ENCODE measurements around the gene DNTT.

The DNTT gene

DNA sequence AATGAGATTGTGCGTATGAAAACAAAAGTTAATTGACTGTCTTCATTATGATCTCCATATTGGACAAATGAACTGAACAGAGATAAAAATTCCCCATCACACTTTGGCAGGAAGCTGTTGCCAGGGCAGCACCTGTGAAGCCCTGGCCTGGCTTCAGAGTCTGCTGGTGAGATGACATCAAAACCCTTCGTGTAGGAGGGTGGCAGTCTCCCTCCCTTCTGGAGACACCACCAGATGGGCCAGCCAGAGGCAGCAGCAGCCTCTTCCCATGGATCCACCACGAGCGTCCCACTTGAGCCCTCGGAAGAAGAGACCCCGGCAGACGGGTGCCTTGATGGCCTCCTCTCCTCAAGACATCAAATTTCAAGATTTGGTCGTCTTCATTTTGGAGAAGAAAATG, at the start of gene DNTT:
Gene DNTT, plus strand, starts transcription at position 205 of the 400 bp plus-strand sequence. Its CDS starts 64 bp downstream, at position 269.
- no peak for DNase-seq

DNA sequence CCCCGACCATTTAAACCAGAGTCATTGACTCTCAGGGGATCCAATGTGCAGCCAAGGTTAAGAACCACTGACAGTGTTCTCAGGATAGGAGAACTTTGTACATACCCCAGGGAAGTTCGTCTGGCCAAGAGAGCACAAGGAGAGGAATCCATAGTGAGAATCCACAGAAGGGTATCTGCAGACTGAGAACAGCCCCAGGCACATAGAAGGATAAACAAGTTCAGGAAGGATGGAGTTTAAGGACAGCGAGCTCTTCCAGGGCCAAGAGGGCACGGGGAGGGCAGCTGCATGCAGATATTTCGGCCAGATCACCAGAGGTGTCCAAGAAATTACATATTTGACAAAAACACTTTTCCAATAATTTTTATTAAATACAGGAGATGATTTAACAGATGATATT, 49.3 kb upstream of the DNTT start:
- DNase-seq: no peak

DNA sequence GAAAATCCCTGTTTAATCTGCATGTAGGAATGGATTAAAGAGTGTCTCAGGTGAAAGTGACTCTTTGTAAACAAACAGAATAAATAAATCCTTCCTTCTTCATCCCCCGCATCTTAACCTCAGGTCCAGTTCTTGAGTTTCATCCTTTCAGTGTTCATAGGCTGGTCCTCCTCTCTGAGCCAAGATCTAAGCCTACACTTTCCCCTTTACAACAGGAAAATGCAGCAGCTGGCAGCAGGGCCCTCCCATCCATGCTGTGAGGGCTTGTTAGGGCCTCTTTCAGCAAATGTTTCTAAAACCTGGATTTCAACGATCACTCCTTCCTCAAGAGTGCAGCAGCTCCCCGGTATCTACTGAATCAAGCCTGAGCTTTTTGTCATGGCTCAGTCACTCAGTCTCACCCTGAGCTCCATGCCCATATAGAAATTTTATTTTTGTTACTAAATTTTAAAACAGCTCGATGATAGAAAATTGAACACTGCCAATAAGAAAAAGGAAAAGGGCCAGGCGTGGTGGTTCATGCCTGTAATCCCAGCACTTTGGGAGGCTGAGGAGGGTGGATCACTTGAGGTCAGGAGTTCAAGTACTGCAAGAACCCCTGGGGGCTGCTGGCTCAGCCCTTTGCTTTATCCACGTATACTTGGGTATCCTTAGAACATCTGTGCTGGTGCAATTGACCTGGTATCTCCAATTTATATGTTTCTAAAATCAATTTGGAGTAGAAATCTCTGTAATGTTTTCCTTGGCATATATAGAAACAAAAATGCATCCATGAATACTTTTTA, 48.5 kb upstream of the DNTT start:
- DNase-seq: no peak

DNA sequence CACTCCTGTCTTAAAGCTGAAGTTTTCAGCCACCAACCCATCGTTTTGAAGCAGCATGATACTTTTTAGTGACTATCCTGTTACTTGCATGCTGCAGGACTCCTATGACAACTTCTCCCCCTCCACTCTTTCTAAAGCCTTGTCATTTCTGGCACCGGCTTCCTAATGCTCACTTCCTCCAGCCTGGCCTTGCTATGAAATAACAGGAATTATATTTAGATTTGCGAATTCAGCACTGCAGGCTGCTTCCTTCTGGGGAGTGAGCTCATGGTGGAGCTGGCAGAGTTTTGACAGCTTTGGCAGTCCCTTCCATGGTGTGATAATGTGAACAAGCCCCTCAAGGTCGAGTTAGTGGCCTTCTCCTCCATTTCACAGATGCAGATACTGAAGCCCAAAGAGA, 46.3 kb upstream of the DNTT start:
- DNase-seq: no peak

DNA sequence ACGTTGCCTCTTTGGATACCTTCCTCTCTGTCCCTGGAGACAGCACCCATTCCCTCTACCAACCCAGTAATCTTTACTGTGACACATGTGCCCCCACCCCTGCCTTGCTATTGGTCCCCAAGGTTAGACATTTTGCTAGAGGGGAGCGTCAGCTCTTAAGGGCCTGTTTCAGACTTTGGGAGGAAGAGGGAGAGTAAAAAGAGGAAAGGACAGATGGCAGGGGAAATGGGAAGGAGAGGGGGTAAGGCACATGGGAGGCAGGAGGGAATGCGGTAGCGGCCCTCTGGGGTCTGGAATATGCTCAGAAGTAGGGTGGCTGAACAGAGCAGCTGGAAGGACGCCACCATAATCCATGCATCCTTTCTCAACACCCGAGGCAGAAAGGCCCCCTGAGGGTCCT, 45.1 kb upstream of the DNTT start:
- no peak for DNase-seq

DNA sequence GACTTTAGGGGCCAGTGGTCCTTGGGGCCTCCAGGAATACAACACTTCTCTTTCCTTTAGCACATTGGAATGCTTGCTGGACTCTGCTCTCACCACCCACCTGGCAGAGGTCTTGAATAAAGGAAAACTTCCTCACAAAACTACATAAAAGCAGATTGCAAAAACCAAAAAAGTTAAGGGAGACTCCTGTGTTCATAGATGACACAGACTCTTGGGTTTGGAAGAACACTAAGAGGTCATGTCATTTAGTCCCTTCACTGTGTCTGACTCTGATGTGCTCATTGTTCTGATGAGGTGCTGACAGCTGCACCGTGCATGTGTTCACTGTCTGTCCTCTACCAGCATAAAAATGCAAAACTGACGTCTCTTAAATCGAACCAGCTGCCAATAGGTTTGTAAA, 44.2 kb upstream of the DNTT start:
- DNase-seq: no peak

DNA sequence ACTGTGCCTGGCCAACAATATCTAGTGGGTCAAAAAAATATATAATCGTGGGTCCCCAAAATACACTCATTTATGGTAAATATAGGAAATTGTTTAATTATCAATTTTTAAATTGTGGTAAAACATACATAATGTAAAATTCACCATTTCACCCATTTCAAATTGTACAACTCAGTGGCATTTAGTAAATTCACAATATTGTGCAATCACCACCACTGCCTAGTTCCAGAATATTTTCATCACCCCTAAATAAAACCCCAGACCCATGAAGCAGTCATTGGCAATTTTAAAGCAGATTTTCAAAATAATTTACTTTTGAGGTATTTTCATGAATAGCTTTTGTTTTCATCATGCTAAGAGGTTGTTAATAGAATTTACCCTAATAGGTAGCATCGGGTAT, 43.1 kb upstream of the DNTT start:
- no peak for DNase-seq

DNA sequence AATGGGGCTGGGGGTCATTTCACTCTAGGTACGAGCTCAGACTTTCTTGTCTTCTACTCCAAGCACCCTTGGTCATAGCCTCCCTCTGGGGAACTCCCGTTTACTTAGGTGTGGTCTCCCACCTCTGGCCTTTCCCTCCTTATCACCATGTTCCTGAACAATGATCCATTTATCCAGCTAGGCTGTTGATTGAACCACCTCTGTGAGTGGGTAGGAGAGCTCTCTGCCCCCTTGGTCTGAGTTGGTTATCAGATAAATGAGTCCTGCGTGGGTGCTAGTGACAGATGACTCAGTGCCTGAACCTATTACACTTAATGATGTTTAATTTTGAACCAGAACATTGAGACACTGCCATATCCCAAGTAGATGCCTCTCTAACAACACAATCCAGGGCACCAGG, 42.3 kb upstream of the DNTT start:
- no peak for DNase-seq

DNA sequence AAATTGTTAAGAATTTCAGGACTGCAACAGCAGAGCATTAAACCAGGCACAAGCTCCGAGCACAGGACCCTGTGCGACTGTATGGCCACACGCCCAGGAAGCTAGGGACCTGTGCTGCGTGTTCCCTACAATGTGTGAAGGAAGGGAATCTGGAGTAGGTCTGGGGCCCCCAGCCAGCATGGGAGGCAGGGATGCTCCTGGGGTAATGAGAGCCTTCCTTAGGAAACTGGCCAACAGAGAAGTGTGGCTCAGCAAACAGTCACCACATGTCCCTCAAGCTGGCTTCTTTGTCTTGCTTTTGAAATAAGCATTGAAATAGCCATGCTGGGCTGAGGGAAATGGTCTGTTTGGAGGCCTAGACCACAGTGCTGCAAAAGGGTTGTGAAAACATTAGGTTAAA, 41.1 kb upstream of the DNTT start:
- DNase-seq: no peak

DNA sequence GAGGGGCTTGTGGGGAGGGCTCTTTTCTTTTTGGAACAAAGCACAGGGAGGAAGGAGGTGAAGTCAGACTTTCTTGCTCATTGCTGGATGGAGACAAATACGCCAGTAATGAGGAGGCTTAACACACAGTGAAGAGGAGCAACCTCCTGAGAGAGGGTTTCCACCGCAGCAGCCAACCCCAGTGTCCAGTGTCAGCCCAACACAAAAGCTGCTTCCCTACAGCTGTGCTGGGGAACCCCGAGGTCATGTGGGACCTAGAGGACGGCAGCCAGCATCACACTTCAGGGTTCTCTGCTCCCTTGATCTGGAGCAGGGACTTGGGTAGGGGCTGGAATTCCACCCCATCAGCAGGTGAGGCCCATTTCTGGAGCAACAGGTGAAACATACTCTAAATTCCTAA, 40.6 kb upstream of the DNTT start:
- DNase-seq: no peak

DNA sequence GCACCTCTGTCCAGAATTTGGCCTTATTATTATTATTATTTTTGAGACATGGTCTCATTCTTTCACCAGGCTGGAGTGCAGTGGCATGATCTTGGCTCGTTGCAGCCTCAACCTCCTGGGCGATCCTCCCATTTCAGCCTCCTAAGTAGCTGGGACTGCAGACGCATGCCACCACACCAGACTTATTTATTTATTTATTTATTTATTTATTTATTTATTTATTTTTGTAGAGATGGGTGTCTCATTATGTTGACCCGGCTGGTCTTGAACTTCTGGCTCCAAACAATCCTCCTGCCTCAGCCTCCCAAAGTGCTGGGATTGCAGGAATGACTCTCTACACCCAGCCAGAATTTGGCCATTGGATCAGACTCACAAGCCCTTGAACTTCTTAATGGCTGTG, 39.3 kb upstream of the DNTT start:
- DNase-seq: no peak

DNA sequence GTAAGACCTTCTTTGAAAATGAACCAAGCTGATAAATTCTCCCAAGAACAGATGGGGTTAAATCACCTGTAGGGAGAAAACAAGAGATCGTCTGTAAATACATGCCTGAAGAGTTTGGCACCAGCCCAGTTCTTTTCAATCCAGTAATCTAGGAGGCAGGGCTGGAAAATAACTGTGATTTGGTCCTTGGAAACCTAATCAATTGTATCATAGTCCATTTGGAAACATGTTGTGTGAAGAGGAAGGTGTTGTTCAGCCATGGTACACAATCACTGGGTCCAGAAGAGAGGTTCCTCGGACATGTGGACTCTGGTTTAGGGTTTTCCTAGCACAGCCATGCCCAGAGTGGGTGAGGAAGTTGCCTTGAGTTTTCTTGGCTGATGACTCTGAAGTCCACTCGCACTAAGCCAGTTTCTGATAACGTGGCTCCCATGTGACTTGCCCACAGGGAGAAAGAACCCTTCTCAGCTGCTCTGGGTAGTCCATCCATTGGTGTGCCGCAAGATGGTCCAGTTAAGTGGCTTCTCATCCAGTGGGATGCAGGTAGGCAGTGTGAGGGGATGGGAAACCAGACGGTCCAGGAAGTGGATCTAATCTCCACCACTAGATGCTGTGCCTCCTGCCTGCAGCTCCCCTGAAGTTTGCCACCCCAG, 38.0 kb upstream of the DNTT start:
- no peak for DNase-seq

DNA sequence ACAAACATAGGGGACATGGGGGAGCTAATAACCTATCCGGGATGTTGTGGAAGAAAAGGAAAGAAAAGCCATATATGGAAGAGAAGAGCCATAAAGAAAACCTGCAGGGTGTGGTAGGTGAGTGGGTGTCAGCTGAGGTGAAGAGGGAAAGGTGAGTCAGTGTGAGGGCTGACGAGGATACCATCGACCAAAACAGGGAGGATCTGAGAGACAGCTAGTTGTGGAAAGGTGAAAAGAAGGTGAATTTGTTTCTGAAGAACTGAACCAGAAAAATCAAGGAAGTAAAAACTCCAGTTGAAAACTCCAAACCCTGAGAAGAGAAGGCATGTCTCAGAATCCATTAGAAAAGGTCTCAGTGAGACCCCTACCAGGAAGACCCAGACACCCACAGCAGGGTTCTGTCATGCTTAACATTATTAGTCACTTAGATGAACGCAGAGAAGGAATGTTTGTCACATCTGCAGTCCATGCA, 37.0 kb upstream of the DNTT start:
- no peak for DNase-seq

DNA sequence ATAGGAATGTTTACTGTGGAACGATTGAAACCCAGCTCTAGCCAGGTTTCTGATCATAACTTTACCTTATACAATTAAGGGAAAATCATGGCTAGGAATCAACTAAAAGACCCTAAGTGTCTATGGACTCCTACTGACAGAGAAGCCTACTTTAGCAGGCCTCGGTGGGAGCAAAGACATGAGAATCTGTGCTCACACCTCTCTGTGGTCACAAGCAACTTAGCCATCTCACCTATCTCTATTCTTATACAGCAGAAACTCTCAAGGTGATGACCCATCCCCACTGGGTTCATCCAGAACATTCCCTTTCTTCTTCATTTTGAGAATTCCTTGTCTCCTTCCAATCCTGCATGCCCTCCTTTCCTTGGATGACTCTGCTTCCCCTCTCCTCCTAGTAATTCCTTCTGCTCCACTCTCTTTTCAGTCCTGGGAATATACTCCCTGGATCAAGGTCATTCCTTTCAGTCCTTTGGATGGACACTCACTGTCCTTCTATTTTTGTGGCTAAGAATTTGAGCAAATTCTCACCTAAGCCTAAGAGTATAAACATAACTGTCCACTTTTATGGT, 35.8 kb upstream of the DNTT start:
- DNase-seq: no peak

DNA sequence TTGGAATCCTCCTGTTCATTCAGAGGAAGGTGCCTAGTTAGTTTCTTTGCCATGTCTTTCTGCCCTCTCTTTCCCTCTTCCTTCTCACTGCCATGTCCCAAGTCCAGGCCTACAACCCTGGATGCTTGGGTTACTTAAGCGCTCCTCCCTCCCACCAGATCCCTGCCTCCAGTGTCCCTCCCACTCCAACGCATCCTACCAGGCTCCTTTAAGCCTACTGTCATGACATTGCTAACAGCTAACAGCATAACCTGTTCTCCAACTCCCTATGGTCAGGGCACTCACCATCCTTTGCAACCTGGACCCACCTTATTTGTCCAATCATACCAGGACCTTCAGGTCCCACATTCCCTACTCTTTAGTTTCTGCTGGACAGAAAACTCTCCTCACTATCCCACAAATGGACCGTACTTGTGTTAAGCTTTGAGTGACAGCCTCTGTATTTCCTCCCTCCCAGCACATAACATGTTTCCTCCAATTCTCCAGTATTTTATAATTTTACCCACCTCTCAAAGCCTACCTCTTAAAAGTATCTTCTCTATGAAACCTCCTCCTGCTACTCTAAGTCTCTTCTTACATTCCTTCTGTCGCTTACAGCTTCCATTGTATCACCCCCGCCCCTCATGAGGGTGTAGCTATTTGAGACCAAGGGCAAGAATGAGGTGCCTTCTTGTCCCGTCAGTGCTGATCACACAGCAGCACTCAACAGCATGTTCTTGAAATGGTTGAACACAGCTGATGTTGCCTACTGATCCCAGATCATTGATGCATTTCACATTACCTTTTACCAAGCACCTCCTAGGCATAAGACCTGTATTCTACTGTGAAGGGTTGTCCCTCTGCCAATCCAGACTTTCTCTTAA, 34.6 kb upstream of the DNTT start:
- DNase-seq: no peak

DNA sequence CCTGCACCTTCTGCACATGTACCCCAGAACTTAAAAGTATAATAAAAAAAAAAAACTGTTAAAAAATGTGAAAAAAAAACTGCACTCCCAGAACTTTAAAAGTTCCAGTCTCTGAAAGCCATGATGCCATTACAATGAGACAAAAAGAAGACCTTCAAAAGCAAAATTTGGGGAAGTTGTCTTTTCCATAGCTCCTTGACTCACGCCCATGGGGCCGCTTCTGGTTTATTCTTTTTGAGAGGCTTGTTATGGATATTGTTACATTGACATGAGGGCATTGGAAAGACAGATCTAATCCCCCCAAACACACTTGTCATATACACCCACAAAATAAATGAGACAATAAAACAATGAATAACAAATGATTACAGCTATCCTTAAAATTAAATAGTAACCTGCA, 33.7 kb upstream of the DNTT start:
- DNase-seq: no peak

DNA sequence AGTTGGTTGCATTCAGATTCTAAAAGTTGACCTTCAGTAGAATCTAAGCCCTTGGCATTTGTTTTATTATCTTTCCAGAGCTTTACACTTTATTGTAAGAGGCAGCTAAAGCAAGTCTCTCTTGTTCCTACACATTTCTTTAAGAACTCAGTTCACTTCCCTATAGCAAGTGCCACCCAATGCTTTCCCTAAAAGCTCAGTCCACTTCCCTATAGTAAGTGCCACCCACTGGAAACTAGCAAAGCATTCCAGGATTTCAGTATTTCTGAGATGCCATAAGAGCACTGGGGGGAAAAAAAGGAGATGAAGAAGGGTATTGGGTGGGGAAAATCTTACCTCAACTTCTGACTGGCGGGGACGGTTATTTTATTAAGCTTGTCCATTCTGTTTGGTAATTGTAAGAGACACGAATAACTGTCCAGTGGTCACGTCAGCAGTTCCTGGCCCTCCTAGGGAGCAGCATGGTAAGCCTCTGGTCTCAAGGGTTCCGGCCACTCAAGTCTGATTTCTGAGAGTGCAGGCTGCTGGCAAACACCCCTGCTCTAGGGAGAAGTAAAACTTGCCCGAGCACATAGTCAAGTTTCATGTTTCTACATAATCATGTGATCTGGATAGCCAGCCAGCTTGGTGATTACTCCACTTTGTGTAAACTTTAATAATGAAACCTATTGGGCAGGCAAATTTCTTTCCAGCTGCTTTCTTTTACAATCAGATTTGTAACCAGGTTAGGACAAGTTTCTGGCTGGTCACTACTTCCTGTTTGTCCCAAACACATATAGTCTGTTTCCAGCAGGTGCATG, 33.0 kb upstream of the DNTT start, which contains the start of gene BLNK:
Gene BLNK, minus strand, starts transcription at position 554 of the 800 bp plus-strand sequence. Its CDS starts 171 bp downstream, at position 383.
- no peak for DNase-seq

DNA sequence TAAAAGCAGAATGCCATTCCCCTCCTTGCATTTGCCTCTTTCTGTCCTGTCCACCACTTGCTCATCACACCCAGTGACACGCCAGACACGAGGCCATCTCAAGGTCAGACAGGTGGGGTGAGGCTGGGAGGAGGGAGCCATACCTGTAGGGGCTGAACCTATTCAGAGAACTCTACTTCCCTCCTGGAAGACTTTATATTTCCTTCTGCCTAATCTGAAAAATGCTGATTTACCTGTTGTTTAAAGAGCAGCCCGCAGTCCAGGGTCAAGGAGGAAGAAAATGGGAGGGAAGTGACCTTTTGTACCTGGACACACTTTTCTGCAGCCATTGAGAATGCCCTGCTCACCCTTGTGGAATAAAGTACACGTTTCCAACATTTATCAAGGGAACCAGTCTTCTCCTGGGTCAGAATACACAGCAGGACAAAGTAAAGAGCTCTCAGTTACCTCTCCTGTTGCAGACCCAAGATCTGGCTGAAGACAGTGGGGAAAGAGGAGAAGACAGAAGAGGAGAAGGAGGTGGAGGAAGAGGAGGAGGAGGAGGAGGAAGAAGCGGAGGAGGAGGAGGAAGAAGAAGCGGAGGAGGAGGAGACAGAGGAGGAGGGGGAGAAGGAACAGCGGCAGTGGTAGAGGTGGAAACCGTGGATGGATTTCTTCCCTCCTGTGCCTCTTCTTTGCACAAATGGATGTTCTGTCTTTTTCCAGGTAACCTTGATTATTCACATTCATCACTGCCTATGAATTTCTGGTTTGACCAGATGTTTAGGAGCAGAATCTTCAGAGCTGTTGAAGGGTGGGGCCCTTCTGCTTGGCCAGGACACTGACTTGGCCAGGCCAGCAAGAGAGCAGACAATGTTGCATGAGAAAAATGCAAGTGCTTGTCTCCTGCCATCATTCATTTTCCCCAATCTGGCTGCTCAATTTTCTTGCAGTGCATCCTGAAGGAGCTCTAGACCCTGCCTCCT, 31.6 kb upstream of the DNTT start:
- no peak for DNase-seq

DNA sequence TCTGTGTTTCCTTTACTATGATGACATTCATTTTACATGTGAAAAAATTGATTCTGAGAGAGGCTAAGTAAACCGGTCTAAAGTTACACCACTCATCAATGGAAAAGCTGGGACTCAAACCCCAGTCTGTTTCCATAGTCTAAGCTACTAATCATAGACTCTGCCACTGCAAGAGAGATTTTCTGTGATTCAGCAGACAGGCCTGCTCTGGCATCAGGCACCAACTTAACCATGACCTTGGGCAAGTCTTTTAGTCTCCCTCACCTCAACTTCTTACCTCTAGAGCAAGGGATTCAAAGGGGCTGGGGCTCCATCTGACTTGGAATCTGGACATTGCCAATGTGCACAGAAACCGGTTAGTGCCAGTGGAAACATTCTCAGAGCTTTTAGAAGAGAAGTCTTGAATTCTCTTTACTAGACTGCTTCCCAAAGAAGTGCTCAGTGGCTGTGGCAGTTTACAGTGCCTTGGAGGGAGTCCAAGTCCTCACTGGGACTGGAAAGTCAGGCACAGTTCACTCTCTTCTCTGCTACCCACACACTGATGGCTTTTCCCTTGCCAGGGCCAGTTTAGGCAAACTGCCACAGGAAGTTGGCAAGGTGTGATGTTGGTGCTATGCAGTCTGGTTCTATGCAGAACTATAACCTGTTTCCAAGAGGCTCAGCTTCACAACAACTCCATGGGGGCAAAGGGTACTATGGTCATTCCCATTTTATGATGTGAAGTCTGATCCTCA, 28.4 kb upstream of the DNTT start:
- no peak for DNase-seq

DNA sequence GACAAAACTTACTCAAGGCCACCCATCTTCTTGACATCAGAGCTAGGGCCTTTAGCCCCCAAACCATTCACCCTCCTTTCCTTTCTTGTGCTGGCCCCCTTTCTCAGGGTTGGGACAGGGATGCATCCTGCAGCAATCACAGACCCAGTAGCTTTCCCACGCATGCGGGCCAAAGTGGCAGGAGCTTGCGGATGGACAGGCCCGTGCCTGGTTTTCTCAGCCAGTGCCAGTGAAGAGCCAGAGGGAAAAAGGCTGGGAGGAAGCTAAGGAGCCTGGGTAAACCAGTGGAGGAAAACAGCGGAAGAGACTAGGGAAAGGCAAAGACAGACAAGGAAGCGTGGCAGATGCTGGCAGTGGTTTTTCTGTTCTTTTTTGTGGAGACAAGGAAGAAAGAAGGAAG, 27.8 kb upstream of the DNTT start:
- DNase-seq: no peak

All from activated CD4-positive, alpha-beta T cell treated with anti-CD3 and anti-CD28 coated beads, Interleukin-2, amount 50 U/mL, for 48 hours (primary cell).